ENCODE measurements around the gene TRERF1.

The TRERF1 gene

DNA sequence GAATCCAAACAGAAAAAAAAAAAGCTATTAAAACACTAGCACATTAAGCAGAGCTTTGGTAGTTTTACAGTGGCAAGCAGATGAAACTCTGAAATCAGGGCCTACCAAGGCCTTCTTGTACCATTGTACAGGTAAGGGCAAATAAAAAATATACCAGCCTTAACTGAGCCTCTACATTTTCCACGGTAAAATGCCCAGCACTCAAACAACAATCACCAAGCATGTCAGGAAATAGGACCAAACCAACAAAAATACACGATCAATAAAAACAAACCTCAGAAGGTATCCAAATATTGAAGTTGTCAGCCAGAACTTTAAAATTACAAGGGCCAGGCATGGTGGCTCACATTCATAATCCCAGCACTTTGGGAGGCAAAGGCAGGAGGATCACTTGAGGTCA, 18.3 kb downstream of the TRERF1 start:
- TF ChIP-seq, protein P1, sequence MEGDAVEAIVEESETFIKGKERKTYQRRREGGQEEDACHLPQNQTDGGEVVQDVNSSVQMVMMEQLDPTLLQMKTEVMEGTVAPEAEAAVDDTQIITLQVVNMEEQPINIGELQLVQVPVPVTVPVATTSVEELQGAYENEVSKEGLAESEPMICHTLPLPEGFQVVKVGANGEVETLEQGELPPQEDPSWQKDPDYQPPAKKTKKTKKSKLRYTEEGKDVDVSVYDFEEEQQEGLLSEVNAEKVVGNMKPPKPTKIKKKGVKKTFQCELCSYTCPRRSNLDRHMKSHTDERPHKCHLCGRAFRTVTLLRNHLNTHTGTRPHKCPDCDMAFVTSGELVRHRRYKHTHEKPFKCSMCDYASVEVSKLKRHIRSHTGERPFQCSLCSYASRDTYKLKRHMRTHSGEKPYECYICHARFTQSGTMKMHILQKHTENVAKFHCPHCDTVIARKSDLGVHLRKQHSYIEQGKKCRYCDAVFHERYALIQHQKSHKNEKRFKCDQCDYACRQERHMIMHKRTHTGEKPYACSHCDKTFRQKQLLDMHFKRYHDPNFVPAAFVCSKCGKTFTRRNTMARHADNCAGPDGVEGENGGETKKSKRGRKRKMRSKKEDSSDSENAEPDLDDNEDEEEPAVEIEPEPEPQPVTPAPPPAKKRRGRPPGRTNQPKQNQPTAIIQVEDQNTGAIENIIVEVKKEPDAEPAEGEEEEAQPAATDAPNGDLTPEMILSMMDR (IDR thresholded peaks at IDR 0.05; ENCODE audit: low read depth, low read length, missing control alignments), result no peak

DNA sequence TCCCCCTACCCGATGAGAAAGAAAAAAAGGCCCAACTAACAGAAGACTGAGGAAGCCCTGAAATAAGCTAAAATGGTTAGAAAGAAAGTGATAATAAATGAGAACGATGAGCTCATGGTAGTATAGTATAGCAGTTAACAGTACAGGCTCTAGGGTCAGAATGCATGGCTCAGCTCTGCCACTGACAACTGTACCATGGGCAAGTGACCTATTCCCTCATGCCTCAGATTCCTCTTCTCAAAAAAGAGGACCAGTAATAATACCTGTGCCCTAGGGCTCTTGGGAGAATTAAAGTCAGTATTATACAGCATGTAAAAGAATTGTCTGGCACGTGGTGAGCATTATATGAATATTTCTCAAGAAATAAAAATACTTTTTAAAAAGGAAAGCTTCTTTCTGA, 19.8 kb downstream of the TRERF1 start:
- DNase-seq (ENCODE audit: low read depth), result no peak
- TF ChIP-seq, protein P1 (IDR thresholded peaks at IDR 0.05; ENCODE audit: low read depth, low read length, missing control alignments), result no peak
- in situ Hi-C loops (cut with HindIII; ENCODE audit: low sequenced_read_pairs), result loop anchor here (5.0 kb wide), 2 partner anchors 50 to 75 kb away; no protein-coding TSS in a partner anchor
- no peak overlapping the region for H3K4me3 ChIP-seq (ENCODE audit: low read depth, low read length)

More for the DNA sequence above, 18.3 kb downstream of the TRERF1 start:
- no peak overlapping the region for H3K4me3 ChIP-seq (ENCODE audit: low read depth, low read length)
- DNase-seq (ENCODE audit: low read depth), result no peak
- in situ Hi-C loops (cut with HindIII; ENCODE audit: low sequenced_read_pairs), result loop anchor here (5.0 kb wide), 2 partner anchors 49 to 76 kb away; no protein-coding TSS in a partner anchor

DNA sequence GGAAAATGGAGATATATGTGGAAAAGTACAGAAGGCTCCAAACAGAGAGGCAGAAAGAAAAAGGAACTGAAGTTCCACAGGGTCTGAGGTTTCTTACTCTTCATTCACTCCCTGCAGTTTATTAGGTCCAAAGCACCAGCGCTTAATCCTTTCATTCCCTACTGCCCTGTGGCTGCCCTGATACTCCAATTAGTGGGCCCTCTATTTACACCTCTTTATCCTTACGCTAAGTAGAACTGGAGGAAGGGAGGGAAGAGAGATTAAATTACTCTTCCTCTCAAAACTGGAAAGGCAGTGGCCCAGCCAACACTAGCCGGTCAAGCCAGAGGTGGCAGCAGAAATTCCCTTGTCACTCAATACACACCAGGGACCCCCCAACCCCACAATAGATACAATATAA, 20.4 kb downstream of the TRERF1 start:
- in situ Hi-C loops (cut with HindIII; ENCODE audit: low sequenced_read_pairs), result loop anchor here (5.0 kb wide), 2 partner anchors 51 to 74 kb away; no protein-coding TSS in a partner anchor
- DNase-seq (ENCODE audit: low read depth), result no peak
- TF ChIP-seq, protein P1 (IDR thresholded peaks at IDR 0.05; ENCODE audit: low read depth, low read length, missing control alignments), result no peak
- no peak overlapping the region for H3K4me3 ChIP-seq (ENCODE audit: low read depth, low read length)

DNA sequence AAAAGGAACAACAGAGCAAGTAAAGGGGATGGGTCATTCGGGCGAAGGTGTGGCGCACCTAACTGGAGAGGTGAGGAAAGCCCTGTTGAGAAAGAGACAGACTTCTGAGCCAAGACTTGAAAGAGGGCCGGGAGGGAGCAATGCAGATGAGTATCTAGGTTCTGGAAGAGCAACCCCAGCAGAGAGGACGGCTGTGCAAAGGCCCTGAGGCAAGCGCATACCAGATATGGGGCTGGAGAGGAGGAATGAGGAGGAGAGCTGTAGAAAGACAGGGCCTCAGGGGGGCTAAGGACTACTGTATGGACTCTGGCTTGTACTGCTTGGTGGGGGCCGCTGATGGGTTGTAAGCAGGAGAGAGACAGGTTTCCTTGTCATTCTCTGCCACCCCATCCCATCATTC, 21.9 kb downstream of the TRERF1 start:
- no peak for DNase-seq (ENCODE audit: low read depth)
- in situ Hi-C loops (cut with HindIII; ENCODE audit: low sequenced_read_pairs), result loop anchor here (5.0 kb wide), 2 partner anchors 52 to 73 kb away; no protein-coding TSS in a partner anchor
- TF ChIP-seq, protein P1 (IDR thresholded peaks at IDR 0.05; ENCODE audit: low read depth, low read length, missing control alignments), result no peak
- H3K4me3 ChIP-seq (ENCODE audit: low read depth, low read length), result no peak overlapping the region

DNA sequence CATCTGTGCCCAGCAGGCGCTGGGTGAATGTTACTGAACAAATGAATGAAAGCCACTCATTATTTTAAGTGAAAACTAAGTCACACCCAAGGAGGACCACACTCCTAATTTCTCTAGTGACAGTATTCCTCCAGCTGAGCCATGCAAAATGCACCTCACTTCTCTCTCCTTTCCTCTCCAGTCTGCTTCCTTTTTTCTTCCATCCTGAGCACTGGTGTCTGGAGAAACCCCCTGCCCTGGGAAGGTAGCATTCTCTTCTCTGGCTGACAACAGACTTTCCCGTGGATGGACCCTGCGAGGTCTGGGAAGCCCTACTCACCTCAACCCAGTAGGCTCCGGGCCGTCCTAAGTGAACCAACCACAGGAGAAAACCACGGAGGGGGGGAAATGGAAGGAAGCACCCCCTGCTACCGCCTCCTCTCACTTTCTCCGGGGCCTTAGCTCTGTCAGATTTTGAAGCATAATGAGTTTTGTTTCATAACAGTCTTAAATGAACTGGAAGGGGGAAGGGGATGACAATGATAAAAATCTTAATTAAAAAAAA, 22.6 kb downstream of the TRERF1 start:
- TF ChIP-seq, protein P1 (IDR thresholded peaks at IDR 0.05; ENCODE audit: low read depth, low read length, missing control alignments), result no peak
- in situ Hi-C loops (cut with HindIII; ENCODE audit: low sequenced_read_pairs), result no loop called here
- DNase-seq (ENCODE audit: low read depth), result no peak
- no peak overlapping the region for H3K4me3 ChIP-seq (ENCODE audit: low read depth, low read length)

DNA sequence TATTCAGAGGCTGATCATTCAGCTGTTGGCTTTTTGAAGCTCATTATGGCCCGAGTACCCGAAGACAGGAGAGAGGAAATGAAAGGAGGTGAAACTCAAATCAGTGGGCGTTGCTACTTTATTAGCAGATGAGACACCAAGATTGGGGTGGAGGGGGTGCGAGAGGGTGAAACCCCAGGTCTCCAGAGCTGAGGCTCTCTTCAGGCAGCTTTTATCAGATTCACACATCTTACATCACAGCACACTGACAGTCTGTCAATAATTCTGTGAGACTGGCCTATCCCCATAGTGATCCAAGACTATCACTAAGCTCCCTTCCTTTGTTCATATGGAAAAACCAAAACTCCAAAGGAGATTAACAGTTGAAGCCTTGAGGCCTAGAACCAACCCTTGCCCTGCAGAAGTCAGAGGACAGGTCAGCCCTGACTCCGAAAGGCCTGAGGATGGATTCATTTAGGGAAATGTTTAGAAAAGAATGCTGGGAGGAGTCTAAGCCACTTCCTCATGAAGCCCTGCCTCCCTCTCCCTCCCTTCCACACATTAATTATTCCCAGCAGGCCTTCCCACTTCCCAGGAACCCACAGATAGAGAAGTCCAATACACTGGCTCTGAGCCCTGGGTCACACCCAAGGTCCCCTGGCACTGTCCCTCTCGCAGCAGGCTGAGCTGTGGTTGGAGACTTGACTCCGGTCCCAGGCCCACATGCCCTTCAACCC, 23.2 kb downstream of the TRERF1 start:
- no peak for DNase-seq (ENCODE audit: low read depth)
- TF ChIP-seq, protein P1 (IDR thresholded peaks at IDR 0.05; ENCODE audit: low read depth, low read length, missing control alignments), result no peak
- in situ Hi-C loops (cut with HindIII; ENCODE audit: low sequenced_read_pairs), result no loop called here
- no peak overlapping the region for H3K4me3 ChIP-seq (ENCODE audit: low read depth, low read length)
